Stimulated activated CD8-positive, alpha-beta memory T cell treated with anti-CD3 and anti-CD28 coated beads, Interleukin-12 subunit alpha, Interleukin-12 subunit beta, amount 100 ng/mL, for 24 hours (primary cell): ENCODE results near the gene CPOX.
"Not testable (repeated sequence)": the region's sequence is repeated elsewhere in the genome, so short reads cannot be mapped to it uniquely, and the experiment has no call there.

Source experiments
- DNase-seq: peaks from one replicate; pipeline ENCODE4 v3.0.0-alpha.2; 2020; ENCODE audit errors: extremely low read depth

CPOX gene

DNA sequence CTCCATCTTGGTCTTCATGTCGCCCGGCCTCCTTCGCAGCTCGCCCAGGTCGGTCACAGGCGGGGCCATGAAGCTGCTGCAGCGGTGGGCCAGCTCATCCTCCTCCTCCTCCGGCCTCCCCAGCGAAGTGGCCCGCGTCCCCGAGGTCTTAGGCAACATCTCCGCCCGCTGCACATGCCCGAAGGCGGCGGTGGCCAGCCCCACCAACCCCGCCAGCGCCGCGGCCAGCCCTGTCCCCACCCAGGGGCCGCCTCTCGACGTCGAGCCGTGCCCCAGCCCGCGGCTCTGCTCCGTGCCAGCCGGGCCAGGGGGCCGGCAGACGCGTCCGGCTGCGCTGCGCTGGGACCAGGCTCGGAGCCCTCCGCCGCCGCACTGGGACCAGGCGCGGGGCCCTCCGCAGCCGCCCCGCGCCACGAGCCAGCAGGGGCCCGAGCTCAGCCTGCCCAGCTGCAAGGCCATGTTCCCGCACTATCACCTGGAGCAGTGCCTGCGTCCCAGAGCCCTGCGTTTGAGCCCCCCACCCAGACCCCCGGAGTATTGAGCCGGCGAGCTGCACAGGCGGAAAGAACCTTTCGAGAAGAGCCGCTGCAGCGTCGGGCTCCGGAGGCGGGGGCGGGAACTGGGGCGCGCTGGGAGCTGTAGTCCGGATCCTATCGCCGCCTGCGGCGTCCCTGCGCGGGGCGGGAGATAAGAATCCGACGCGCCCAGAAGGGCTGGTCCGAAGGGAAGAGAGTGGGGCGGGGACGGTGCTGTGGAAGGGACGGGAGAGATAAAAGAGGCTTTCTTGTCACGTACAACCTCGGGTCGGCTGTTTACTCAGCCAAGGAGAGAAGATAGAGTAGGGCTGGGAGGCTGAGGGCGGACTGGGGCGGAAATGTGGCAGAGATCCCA, at the start of gene CPOX:
Gene CPOX (minus strand): TSS at position 566 of the 891 bp plus-strand sequence. CDS start 107 bp downstream, at position 459.
- peak; percentile 72 for DNase-seq

DNA sequence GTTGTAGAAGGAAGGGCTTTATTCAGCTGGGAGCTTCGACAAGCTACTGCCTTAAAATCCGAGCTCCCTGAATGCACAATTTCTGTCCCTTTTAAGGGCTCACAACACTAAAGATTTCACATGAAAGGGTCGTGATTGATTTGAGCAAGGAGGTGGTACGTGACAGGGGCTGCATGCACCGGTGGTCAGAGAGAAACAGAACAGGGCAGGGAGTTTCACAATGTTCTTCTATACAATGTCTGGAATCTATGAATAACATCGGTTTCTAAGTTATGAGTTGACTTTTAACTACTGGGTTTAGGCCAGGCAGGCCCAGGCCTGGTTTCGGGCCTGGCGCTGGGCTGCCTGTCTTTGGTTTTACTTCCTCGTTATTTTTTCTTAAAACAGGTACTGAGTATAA, 49.4 kb upstream of the CPOX start:
- DNase-seq = not testable (repeated sequence)

DNA sequence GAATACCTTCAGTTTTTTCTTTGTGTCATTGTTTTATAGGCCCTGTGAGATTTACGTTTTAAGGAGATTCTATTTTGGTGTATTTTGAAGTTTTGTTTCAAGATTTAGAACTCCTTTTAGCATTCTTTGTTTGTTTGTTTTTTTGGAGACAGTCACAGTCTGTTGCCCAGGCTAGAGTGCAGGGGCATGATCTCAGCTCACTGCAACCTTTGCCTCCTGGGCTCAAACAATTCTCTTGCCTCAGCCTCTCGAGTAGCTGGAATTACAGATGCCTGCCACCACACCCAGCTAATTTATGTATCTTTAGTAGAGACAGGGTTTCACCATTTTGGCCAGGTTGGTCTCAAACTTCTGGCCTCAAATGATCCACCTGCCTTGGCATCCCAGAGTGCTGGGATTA, 48.3 kb upstream of the CPOX start:
- DNase-seq = not testable (repeated sequence)

DNA sequence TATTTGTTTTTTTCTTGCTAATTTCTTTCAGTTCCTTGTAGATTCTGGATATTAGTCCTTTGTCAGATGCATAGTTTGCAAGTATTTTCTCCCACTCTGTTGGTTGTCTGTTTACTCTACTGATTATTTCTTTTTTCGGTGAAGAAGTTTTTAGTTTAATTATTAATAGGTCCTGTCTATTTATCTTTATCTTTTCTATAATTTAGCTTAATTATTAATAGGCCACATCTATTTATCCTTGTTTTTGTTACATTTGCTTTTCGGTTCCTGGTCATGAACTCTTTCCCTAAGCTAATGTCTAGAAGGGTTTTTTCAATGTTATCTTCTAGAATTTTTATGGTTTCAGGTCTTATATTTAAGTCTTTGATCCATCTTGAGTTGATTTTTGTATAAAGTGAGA, 45.1 kb upstream of the CPOX start:
- not testable (repeated sequence) for DNase-seq

DNA sequence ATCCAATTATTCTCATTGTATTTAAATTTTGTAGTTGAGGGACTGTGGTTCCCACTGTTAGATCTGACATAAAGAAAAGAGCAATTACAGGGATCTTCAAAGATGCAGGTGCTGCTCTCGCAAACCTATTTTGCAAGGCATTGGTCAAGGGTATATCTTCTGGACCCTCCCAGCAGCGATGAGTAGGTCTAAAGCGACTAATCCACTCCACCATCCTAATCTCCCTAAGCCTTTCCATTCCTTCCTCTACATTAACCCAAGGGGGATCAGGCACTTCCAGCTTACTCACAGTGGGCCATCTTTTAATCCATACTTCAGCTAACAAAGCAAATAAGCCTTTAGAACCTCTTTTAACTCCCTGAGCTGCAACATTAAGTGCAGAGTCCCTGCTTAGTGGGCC, 37.0 kb upstream of the CPOX start:
- DNase-seq = no peak

DNA sequence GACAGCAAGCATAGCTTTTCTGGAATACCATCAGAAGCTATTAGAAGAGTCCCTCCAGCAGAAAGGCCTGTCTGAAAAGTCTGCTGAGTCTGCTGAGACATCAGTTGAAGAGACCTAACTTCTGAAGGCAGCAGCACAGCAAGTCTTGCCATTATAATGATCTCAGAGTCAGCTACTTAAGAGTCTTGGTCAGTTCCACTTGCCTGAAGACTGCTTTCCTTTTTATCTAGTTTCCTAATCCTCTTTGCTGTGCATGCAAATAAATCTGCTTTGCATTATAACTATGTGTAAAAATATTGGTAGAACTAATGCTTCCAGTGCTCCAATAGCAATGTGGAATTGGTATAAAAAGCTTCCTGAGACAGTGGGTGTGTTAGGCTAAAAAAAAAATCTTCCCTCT, 34.9 kb upstream of the CPOX start:
- DNase-seq = no peak

DNA sequence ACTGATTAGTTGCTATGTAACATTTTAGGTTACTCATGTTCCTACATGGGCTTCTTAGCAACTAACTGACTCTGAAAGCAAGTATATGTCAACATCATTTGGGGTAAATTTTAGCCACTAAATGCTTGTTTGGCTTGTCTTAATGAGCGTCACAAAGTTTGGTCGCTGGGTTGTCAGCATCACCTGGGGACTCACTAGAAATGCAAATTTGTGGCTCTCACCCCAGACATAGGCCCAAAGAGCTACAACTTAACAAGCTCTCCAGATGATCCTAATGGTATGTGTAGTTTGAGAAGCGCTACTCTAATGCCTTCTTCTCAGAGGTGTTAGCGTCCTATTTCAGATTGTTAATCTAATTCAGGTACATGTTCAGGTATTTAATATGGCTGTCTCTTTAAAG, 32.7 kb upstream of the CPOX start:
- no peak for DNase-seq

DNA sequence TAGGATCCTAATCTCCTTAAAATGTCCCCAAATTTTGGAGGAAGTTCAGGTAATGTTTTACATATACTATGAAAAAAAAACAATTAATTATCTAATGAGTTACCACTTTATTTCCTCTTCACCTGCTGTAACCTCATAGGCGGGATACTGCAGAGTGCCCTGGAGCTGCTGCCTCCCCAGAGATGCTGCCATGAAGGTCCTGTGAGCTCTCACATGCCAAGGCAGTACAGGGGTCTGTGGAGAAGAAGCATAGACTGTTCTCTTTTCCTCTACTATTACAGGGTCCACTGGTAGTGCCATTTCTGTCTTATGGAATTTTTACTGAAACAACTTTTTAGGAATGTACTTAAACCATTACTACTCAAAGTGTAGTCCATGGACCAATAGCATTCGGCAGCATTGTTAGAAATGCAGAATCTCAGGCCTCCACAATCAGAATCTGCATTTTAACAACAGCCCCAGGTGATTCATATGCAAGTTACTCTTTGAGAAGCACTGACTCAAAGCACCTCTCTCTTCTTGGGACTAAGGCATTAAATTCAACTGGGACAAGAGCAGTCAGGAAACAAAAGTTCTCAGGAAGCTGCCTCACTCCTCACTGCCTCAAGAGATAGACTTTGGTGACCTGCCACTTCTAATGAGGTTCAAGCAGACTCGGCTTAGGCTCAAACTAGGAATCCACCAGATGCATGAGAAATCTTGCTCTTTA, 30.3 kb upstream of the CPOX start:
- no peak for DNase-seq

DNA sequence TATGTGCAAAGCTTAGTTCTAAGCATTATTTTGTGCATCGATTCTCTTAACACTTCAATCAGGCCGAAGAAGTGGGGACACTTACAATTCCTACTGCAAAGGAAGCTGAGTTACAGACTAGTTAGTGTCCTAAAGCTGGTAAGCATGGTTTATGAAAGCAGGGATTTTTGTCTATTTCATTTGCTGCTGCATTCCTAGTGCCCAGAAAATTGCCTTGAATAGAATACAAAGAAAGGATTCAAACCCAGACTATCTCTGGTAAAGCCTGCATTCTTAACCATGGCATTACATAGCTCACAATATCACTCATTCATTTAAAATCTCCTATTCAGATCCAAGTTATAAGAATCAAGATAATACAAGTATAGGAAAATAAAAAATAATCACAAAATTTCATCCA, 24.4 kb upstream of the CPOX start:
- no peak for DNase-seq

DNA sequence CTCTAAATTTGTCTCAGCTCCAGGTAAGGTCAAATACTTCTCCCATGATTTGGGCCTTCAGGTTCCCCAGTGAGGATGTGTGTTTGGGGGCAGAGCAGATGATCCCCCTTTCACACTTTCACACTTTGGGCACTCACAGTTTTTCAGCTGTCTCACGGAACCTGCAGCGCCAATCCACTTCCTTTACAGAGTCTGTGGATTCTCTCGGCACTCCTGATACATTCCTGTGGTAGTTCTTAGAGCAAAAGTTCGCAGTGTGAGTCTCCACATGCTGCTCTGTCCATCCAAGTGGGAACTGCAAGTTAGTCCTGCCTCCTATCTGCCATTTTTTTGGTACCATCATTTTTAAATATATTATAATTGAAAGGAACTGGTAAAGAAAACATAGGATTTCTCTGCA, 20.2 kb upstream of the CPOX start:
- no peak for DNase-seq

DNA sequence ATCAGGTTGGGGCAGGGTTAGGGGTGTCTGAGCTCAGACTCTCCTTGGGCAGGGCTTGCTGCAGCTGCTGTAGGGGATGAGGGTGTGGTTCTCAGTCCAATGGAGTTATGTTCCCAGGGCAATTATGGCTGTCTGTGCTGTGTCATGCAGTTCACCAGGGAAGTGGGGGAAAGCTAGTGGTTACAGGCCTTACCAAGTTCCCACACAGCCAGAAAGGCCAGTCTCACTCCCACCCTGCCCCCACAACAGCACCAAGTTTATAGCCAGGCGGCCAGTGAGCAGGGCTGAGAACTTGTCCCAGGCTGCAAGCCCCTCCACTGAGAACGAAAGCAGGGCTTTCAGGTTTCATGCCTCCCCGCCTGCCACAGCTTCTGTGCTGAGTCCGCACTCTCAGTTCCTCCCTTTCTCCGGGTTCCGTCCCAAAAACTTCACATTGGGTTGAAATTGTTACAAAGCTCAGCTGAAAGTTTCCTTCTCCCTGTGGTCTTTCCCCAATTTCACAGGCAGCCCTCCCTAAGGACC, 19.6 kb upstream of the CPOX start:
- no peak for DNase-seq

DNA sequence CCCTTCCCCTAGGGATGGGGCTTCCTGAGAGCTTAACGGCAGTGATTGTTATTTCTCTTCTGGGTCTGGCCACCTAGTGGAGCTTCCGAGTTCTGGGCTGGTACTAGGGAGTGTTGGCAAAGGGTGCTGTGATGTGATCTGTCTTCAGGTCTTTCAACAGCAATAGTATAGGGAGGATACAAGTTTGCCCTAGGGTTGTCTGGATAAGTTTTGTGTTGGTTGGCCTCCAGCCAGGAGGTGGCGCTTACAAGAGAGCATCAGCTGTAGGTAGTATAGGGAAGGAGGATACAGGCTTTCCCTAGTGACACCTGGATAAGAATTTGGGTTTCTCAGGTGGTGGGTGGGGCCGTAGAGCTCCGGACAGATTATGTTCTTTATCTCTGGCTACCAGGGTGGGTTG, 19.2 kb upstream of the CPOX start:
- no peak for DNase-seq

DNA sequence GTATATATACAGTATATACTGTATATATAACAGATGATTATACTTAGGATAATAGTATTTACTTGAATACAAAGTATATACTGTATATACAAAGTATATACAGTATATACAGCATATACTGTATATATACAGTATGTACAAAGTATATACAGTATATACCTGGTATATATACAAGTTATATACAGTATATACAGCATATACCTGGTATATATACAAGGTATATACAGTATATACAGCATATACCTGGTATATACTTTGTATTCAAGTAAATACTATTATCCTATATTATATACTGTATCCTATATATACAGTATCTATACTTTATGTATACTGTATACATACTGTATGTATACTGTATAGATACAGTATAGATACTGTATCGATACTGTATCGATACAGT, 14.6 kb upstream of the CPOX start:
- no peak for DNase-seq

DNA sequence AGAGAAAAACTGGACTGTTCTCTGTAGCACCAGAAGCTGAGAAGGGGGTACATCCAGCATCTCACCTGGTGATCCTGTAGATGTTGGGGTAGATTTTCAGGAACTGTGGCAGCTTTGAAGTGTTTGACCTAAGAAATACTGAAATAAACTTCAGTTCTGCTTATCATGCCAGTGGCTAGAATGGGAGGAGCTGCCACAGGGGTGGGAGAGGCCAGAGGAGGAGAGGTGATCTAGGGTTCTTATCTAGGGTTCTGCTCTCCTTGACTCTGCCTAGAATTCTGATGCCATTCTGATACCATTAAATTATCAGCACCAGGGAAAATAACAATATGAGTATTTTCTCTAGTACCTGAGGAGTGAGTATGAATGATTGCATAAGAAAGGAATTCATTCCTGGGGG, 10.2 kb upstream of the CPOX start:
- DNase-seq = no peak

DNA sequence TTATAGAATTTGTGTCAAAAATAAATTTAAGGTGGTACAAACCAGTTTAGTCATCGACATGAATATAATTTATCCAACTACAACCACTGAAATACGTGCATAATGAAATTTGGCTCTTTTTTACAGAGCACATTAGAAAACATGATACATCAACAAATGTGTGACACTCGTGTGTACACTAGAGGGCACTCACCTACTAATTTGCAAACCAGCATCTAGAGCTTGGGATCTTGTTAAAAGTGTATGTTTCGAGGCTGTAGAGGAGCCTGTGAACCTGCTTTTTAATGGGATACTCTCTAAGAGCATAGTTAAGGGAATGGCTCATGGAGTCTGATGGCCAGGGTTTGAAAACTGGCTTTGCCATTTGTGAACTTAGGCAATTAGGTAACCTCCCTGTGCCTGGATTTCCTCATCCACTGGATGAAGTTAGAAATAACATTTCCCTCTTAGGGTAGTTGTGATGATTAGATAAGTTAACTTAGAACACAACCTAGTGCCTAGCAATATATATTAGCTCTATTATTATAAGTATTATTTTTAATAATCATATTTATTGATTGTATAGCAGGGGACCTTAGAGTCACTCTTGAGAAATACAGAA, 8.8 kb upstream of the CPOX start:
- no peak for DNase-seq

DNA sequence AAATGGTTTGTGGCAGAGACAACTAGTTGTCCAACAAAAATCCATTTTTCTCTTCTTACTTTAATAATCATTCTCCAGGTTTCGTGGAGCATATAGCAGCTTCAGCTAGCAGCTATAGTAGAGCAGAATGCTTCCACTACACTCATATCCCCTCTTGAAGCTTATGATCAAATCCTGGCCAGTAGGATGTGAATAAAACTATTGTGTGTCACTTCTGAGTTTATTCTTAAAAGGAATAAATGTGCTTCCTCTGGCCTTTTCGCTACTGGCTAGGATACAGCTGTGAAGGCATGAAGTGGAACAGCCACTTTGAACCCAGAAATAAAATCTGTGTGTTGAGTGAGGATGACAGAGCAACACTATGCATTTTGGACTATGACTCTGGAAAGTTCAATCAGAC, 7.8 kb upstream of the CPOX start:
- DNase-seq = no peak

DNA sequence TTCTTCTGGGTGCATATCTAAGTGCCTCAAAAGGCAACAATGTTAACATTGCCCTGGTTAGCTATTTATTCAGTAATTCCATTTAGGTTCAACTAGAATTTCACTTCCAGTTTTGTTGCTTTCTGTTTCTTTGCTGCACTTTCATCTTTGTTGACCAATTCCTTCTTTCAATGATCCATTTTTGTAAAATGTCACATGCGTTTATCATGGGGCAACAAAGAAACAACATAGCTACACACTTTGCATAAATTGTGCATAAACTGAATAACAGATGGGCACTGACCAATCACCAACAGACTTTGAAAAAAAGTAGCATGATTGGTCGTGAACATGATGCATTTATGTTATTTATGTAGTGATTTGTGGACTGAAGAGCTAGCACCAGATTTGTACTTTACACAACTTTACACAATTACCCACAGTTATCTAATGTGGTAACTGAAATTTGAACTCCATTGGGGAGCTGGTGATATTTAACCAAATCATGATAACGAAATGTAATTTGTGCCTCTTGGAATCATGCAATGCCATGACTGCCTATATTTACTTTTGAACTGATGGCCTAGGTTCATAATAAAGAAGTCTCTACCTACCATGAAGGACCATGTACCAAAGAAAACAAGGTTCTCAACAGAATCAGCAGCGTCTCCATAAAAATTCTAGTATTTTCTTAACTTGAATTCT, 7.1 kb upstream of the CPOX start:
- DNase-seq = no peak

DNA sequence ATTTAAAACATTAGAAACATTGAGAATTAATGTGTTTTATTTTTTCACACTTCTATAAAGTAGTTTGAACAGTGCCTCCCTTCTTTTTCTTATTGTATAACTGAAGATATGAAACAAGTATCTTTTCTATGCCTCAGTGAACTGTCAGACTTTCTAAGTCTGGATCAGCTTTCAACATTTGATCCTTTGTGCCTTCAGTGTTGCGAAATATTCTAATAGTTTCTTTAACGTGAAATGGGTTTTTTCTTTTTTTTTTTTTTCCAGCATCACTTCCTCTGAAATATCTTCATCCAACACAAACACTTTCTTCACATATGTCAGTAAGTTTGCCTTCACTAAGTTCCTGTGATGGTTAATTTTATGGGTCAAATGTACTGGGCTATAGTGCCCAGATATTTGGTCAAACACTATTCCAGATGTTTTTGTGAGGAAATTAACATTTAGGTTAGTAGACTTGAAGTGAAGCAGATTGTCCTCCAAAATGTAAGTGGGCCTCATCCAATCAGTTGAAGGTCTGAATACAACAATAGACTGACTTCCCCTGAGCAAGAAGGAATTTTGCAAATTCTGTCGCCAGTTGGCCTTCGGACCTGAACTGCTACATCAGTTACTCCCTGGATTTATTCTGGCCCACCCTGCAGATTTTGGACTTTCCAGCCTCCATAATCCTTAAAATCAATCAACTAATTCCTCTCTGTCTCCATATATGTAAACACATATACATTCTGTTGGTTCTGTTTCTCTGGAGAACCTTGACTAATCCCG, 6.4 kb upstream of the CPOX start:
- DNase-seq = no peak

DNA sequence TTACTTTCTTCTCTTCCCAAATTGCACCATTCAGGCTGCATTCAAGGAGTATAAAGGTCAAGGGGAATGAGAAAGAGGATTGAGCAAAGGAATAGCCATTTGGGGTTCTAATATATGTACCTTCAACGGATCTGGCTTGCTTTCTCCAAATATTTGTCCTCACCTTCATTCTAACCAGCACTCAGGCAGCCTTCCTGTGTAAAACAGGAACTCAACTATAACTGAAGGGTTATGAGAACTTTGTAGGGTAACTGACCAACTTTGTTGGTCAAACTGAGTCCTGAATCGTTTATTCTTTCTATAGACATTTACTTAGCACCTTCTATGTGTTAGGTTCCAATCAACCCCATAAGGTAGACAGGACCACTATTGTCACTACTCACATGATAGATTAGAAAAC, 5.1 kb upstream of the CPOX start:
- no peak for DNase-seq

DNA sequence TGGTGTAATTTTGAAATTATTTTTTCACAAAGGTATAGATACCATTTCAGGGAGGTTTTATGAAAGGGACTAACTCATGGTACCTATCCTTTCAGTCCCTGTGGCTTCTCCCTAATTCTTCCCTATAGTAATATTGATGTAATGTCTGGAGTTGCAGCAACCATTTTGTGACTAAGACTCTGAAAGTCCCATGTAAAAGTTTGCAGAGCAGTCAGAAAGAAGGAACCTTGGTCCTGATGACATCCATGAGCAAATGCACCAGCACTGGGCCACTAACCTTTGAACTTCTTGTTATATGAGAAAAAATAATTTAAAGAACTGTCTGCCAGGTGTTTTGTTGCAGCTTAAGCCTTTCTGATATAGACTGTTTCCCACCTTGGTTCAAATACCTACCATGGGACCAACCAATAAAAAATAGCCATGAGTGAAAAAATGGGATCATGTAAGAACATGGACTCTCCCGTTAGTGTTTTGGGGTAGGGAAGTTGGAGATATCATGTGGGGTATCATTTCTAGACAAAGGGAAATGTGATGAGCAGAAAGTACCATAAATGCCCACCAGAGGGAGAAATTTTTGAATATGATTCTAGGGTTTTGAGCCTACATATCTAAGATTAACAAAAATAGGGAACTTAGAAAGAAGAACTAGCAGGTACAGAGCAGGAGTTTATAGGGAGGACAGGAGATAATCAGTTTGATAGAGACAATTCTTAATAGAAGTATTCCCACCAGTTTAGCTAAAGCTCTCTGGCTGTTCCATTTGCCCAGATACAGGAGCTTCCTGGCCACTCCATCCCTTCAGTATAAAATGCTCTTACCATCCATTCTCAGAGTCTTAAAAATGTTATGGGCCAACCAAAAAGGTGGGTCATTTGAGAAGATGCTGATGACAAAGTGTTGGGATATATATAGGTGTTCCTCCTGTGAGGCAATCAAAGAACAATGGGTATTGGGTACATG, 3.4 kb upstream of the CPOX start:
- DNase-seq = no peak
